Erythroblast (primary cell): ENCODE data around the gene PRSS12.

Experiments
- DNase-seq, 2 experiments: peaks; one replicate each; lab custom pipeline; 2025; lab: John Stamatoyannopoulos, UW
- GATA1 ChIP-seq: IDR thresholded peaks from 2 replicates; pipeline ENCODE4 v1.6.1; 2011; ENCODE audit warnings: low read depth, mild to moderate bottlenecking, control low read depth, low read length, moderate library complexity
- POLR2A ChIP-seq: IDR thresholded peaks from 2 replicates; pipeline ENCODE4 v1.6.1; 2011; ENCODE audit warnings: mild to moderate bottlenecking, low read length

PRSS12 gene

GRCh38 chr4:118369231-118369630, 16.4 kb upstream of the PRSS12 start:
- TF ChIP-seq POLR2A (no peak), GATA1 (no peak)
- no peak for DNase-seq

- TF ChIP-seq GATA1 (no peak), POLR2A (no peak)
- DNase-seq: no peak
Measured at GRCh38 chr4:118367872-118368271, 15.1 kb upstream of the PRSS12 start.

GRCh38 chr4:118367361-118367760, 14.6 kb upstream of the PRSS12 start:
- no peak for DNase-seq
- no peak for TF ChIP-seq POLR2A
- no peak for TF ChIP-seq GATA1

- TF ChIP-seq GATA1 (no peak), POLR2A (no peak)
- no peak for DNase-seq
Measured at GRCh38 chr4:118363166-118363565, 10.4 kb upstream of the PRSS12 start.

- DNase-seq: no peak
- no peak for TF ChIP-seq POLR2A
- no peak for TF ChIP-seq GATA1
Measured at GRCh38 chr4:118361192-118361591, 8.4 kb upstream of the PRSS12 start.

GRCh38 chr4:118360106-118360505, 7.3 kb upstream of the PRSS12 start:
- DNase-seq: no peak
- TF ChIP-seq GATA1 (no peak), POLR2A (no peak)

- TF ChIP-seq GATA1: no peak
- DNase-seq: no peak
Measured at GRCh38 chr4:118357601-118358000, 4.8 kb upstream of the PRSS12 start.

- TF ChIP-seq POLR2A (no peak), GATA1 (no peak)
- no peak for DNase-seq
Measured at GRCh38 chr4:118356731-118357130, 3.9 kb upstream of the PRSS12 start.

- TF ChIP-seq GATA1: no peak
- TF ChIP-seq POLR2A: no peak
- no peak for DNase-seq
Measured at GRCh38 chr4:118356111-118356510, 3.3 kb upstream of the PRSS12 start.

- DNase-seq: no peak
- TF ChIP-seq POLR2A: no peak
- no peak for TF ChIP-seq GATA1
Measured at GRCh38 chr4:118354913-118355312, 2.1 kb upstream of the PRSS12 start.

- TF ChIP-seq GATA1: no peak
- TF ChIP-seq POLR2A: no peak
- DNase-seq: no peak
Measured at GRCh38 chr4:118353534-118354030, 779 bp upstream of the PRSS12 start.

GRCh38 chr4:118351851-118352827, 664 bp downstream of the PRSS12 start:
- TF ChIP-seq POLR2A (no peak), GATA1 (no peak)
- peak; percentile 6 to 21 for DNase-seq

GRCh38 chr4:118350961-118351360, 1.8 kb downstream of the PRSS12 start:
- TF ChIP-seq POLR2A (no peak), GATA1 (no peak)
- DNase-seq: no peak

- TF ChIP-seq POLR2A (no peak), GATA1 (no peak)
Measured at GRCh38 chr4:118348886-118349285, 3.9 kb downstream of the PRSS12 start.

GRCh38 chr4:118346495-118346894, 6.3 kb downstream of the PRSS12 start:
- DNase-seq: no peak
- no peak for TF ChIP-seq POLR2A
- no peak for TF ChIP-seq GATA1

More at GRCh38 chr4:118348886-118349285, 3.9 kb downstream of the PRSS12 start:
- no peak for DNase-seq

- TF ChIP-seq GATA1: no peak
- TF ChIP-seq POLR2A: no peak
- DNase-seq: no peak
Measured at GRCh38 chr4:118345813-118346212, 7.0 kb downstream of the PRSS12 start.
